DMS 273 (cell line): ENCODE measurements around the gene PTPRT.
A peak's percentile ranks its signal among the peaks of the same experiment; 100 is the strongest.

ENCODE experiments used
- DNase-seq: peaks from one replicate; lab custom pipeline; 2025; ENCODE audit not compliant: unreplicated experiment; lab: John Stamatoyannopoulos, UW

PTPRT gene

DNA sequence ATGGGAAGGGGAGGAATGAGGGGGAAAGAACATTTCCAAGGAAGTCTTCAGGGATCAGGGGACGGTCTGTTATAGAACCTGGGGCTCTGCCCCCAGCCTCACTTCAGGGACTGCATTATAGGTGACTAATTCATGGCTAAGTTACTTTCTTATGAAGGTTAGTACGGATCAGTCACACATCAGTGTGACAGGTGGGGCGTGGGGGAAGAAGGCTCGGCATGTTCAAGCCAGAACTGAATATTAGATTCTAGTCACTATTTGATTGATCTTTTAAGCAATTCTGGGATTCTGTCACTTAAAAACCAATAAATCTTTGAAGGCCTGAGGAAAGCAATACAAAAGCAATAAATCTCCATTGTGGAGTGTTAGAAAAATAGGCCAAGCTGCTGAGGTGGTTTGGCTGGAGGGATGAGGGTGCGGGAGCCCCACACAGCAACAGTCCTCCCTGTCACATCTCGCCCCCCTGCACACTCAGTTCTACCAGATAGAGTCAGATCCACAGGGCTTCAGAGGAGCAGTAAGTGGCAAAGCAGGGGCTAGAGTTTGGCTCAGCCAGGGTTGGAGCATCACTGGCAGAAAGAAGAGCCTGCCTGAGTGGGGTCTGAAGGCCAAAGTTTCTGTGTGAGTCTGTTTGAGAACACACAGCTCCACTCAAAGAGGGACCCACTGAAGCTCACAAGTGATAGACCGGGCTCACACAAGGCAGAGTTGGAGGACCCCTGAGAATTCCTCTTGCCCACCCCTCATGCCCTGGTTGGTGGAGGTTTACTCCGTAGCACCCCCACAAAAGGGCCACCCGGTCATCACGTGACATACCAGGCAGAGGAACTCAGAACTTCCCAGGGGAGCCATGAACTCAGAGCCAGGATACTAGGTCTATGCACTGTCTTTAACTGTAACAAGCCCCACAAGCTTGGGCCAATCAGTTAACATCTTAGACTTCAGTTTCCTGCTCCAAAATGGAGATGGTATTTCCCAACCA is 843.2 kb downstream of the PTPRT start:
- no peak for DNase-seq

DNA sequence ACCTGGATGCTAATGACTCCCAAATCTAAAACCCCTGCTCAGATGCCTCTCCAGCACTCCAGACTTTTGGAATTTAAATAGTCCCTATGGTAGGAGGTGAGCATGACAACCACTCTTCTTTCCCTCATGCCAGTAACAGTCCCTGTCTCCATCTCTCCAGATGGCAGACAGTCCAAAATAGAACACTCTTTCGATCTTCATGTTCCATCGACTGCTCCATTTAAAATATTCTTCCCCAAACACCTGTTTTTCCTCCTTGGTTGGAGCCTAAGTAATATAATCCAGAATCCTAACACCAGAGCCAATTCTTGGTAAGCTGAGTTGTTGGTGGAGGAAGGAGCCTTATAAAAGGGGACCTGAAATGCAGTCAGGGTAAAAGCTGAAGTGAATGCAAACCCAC is 848.1 kb downstream of the PTPRT start:
- no peak for DNase-seq

GRCh38 chr20:42340368-42340767 is 849.3 kb downstream of the PTPRT start:
- no peak for DNase-seq

DNA sequence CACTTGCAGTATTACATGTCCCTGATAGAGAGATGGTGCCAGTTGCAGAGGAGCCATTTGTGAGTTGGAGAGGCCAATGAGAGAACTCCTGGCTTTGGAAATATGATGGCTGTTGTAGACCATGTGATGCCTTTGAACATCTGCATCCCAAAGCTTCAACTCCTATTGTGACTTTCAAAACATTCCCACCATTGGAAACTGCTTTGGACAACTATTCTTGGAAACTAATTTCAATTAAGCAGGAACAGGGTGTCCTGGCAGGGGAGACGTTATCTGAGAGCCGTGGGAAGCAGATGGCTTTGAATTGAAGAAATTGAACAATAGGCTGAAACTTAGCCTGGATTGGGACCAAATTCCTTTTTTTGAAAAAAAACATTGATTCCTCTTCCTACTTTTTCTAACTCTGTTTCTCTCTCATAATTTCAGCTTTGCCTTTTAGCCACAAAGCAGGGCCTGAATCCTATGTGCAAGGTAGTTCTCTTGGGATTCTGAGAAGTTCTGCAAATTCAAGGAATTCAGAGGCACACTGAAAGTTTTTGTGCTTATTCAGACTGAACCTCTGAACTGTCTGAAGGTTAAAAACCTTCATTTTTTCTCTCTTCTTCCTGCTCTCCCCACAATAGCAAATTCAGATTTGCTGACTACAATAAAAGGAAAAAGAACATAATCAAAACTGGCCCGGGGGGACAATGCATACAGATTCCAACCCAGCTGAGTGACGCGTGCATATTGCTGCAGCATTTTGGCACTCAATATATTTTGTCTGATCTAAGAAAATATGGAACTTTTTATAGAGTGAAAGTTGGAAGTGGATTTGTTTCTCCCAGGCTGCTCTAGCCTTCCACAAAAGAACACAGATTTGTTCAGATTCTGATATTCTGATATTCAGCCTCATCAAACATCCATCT is 851.2 kb downstream of the PTPRT start:
- DNase-seq: no peak

DNA sequence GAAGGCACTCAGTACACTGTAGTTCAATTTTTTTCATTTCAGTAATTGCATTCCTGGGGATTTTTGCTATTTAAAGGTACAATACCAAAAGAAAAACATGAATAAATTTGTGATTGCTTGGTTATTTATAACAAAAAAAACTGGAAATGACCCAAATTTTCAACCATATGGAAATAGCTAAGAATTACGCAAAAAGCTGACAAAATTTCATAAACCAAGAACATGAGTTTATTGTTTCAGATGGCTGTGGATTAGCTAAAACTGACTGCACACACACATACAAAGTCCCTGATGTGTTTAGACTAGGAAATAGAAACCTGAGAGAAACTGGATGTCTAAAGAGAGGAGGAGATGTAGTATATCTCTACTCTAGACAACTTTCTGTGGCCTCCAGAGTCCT is 853.1 kb downstream of the PTPRT start:
- DNase-seq: no peak

GRCh38 chr20:42319252-42320013 is 870.3 kb downstream of the PTPRT start:
- no peak for DNase-seq

DNA sequence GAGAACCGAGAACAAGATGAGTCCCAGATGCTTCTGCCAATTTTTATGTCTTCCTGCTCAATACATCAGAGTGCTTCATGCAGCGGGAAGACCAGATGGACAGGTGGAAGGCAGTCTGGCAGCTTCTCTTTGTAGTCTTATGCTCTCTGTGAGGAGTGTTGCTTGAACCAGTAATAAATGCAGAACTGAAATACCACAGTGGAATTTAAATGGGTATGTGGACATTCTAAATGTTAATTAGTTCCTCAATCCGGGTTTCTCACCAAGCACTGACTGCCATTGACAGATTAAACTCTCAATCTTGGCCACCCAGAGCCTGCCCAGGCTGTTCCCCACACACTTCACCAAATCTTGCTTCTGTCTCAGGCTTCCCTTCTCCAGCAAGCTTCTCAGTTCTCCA is 876.0 kb downstream of the PTPRT start:
- no peak for DNase-seq

- no peak for DNase-seq
These were observed 880.7 kb downstream of the PTPRT start for GRCh38 chr20:42309050-42309449.

DNA sequence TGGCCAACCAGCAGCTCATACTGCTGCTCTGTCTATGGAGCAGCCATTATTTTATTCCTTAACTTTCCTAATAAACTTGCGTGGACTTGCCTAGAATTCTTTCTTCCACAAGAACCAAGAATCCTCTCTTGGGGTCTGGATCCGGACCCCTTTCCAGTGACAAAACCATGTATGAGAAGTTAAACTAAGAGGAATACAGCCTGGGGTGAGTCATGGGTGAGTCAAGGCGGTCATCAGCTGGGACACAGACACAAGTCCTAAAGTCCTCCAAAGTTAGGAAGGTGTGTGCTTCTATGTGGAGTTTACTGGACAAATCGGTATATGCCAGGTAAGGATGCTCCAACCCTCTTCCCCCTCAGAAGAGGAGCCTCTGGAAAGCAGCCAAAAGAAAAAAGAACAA is 881.5 kb downstream of the PTPRT start:
- DNase-seq: no peak

GRCh38 chr20:42295592-42295991 is 894.1 kb downstream of the PTPRT start:
- no peak for DNase-seq

- no peak for DNase-seq
These were observed 894.7 kb downstream of the PTPRT start for GRCh38 chr20:42294976-42295375.

DNA sequence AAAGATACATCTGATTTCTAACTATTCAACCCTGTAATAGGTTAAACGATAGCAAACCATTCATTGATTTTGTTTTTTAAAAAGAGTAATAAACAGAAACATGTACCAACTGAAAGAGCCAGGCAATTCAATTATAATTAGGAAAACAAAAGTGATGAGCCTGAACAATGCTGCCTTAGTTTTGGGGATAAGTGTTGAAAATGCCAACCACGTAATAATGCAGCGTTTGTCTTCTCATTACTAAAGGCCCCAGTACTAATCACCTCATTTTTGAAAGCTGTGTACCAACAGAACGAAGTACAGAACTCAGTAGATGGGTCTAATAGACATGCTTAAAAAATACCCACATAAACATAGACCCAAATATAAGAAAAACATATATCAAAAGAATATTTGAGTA is 907.9 kb downstream of the PTPRT start:
- DNase-seq: no peak

DNA sequence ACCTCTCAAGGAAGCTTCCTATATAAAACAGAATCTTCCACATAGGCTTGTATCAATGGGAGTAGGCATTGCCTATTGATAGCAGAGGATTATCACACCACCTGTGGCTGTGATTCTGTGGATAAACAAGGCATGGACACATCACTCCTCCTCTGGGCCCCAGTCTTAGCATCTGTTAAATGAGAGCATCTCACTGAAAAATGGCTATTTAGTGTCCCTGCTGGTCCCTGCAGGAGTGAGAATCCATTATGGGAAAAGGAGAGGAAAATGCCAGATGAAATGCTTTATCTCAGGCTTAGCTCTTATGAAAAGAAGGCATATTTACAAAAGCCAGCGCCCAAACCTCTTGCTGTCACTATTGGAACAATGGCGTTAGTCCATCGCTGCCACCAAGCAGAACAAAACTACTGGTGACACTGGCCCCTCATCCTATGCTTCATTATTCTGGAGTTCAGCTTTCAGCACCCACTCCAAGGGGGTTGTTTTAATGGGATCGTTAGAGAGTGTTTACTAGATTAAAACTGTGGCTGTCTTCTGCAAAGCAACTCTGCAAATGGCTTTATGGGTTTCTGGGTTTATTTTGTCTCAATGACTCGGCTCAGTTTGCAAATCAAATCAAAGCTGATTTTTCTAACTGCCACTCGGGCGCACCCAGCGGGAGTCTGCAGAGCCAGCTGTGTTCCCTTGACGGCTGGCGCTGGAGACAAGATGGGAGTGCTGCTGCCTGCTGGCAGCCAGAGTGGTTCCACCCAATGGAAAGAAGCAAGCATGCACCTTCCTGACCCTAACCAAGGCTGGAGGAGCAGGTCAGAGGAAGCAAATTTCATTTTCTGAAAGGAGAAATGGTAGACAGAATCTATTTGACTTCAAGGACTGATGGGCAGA is 912.7 kb downstream of the PTPRT start:
- peak; percentile 3 for DNase-seq

- no peak for DNase-seq
These were observed 914.7 kb downstream of the PTPRT start for GRCh38 chr20:42274986-42275385.

DNA sequence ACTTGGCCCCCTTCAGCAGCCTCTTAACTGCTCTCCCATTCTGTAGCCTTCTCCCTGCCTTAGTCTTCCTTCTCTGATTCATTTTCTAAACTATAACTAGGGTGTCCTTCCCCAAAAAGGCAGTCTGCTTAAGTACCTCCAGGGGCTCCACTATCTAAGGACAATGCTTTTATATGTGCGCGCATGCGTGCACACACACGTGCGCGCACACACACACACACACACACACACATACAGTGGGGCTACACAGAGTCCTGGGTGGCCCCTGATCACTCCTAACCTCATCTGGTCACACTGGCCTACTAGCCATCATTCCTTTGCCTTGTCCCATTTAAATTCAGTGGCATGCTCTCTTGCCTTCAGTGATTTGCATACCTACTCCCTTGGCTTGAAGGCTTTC is 917.2 kb downstream of the PTPRT start:
- no peak for DNase-seq

- DNase-seq: no peak
These were observed 919.2 kb downstream of the PTPRT start for GRCh38 chr20:42270539-42270938.

DNA sequence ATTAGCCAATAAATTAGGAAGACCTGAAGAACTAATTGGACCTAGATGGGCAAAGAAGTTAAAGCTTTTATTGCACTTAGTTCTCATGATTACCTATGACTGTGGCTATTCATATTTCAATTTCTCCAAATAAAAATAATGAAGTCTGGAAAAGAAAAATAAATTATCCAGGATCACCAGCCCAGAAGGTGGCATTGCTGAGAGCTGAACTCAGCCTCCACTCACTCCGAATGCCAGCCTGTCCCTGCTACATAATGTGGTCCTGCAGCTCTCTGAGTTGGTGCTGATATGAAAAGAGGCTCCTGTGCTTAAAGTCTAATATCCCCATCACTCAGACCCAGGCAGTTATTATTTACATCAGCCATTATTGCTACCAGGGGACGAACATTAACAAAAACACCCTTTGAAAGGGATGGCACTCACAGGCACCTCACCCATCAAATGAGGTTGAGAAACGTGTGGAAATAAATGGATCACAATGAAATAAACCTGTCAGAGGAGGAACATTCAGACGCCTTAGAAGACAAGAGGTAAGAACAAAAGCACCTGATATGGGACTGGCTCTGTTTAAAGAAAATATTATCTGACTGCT is 921.8 kb downstream of the PTPRT start:
- DNase-seq: no peak

GRCh38 chr20:42261766-42262270 is 927.9 kb downstream of the PTPRT start:
- no peak for DNase-seq

DNA sequence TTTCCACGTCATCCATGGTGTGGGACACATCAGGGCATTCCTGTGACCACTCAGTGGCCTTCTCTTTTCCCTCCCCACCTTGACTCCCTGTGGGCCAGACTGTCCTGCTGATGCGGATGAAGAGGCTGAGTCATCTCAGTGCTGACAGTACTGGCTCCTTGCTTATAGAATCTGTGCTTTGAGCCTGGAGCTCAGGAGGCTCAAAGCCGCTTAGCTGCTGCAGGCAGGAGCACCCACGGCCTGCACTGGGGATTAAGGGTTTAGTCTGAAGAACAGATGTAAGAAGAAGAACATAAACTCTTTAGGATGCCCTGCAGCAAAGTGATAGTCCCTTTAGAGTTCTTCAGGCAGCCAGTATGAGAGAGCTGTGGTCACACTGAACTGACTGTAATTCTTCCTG is 929.5 kb downstream of the PTPRT start:
- no peak for DNase-seq

GRCh38 chr20:42259389-42259788 is 930.3 kb downstream of the PTPRT start:
- no peak for DNase-seq
